ENCODE data around the gene FAM3A. TPM values are rescaled to one million over a fixed set of nuclear protein-coding genes. Genes with fewer than 3 reads are reported as not detected.

Gene FAM3A
- total RNA-seq, 1 donor, result 24.6 TPM

- TF ChIP-seq, protein P1, sequence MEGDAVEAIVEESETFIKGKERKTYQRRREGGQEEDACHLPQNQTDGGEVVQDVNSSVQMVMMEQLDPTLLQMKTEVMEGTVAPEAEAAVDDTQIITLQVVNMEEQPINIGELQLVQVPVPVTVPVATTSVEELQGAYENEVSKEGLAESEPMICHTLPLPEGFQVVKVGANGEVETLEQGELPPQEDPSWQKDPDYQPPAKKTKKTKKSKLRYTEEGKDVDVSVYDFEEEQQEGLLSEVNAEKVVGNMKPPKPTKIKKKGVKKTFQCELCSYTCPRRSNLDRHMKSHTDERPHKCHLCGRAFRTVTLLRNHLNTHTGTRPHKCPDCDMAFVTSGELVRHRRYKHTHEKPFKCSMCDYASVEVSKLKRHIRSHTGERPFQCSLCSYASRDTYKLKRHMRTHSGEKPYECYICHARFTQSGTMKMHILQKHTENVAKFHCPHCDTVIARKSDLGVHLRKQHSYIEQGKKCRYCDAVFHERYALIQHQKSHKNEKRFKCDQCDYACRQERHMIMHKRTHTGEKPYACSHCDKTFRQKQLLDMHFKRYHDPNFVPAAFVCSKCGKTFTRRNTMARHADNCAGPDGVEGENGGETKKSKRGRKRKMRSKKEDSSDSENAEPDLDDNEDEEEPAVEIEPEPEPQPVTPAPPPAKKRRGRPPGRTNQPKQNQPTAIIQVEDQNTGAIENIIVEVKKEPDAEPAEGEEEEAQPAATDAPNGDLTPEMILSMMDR (IDR thresholded peaks at IDR 0.05; ENCODE audit: insufficient read depth, low read depth, low read length), result no peak
- H3K4me3 ChIP-seq (ENCODE audit: low read depth, low read length), result no peak overlapping the region
- DNase-seq (ENCODE audit: low read depth), result no peak
Measured at GRCh38 chrX:154483325-154483724, 32.7 kb downstream of the FAM3A start.

DNA sequence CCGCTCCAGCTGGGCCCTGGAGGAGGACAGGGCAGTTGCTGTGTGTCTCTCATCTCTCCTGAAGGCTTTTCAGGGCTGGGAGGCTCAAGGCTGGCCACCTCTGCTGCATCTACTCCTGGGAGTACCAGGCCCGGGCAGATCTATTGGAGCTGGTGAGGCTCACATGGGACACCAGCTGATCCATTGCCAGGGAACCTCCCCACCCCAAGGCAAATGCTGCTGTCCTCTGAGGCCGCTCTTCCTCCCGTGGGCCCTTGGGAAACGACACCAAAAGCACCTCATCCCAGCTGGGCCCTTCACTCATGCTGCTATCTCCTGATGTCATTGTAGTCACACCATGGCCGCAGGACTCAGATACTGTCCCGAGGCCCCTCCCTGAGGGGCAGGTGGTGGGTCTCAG, 33.2 kb downstream of the FAM3A start:
- no peak for DNase-seq (ENCODE audit: low read depth)
- TF ChIP-seq, protein P1 (IDR thresholded peaks at IDR 0.05; ENCODE audit: insufficient read depth, low read depth, low read length), result no peak
- no peak overlapping the region for H3K4me3 ChIP-seq (ENCODE audit: low read depth, low read length)

- H3K4me3 ChIP-seq (ENCODE audit: low read depth, low read length), result no peak overlapping the region
- no peak for DNase-seq (ENCODE audit: low read depth)
- TF ChIP-seq, protein P1 (IDR thresholded peaks at IDR 0.05; ENCODE audit: insufficient read depth, low read depth, low read length), result no peak
Measured at GRCh38 chrX:154481911-154482601, 34.0 kb downstream of the FAM3A start.

GRCh38 chrX:154481195-154481594, 34.8 kb downstream of the FAM3A start:
- no peak for DNase-seq (ENCODE audit: low read depth)
- TF ChIP-seq, protein P1 (IDR thresholded peaks at IDR 0.05; ENCODE audit: insufficient read depth, low read depth, low read length), result no peak

GRCh38 chrX:154478728-154479622, 37.1 kb downstream of the FAM3A start, which contains the start of gene LAGE3:
Gene LAGE3 (minus strand): TSS chrX:154479281. CDS start chrX:154478915, 366 bp downstream.
- TF ChIP-seq, protein P1 (IDR thresholded peaks at IDR 0.05; ENCODE audit: insufficient read depth, low read depth, low read length), result no peak
- DNase-seq (ENCODE audit: low read depth), result peak; percentile 94
- peak within 1 kb of the TSS; percentile 63 for H3K4me3 ChIP-seq (ENCODE audit: low read depth, low read length)

More at GRCh38 chrX:154481195-154481594, 34.8 kb downstream of the FAM3A start:
- no peak overlapping the region for H3K4me3 ChIP-seq (ENCODE audit: low read depth, low read length)

DNA sequence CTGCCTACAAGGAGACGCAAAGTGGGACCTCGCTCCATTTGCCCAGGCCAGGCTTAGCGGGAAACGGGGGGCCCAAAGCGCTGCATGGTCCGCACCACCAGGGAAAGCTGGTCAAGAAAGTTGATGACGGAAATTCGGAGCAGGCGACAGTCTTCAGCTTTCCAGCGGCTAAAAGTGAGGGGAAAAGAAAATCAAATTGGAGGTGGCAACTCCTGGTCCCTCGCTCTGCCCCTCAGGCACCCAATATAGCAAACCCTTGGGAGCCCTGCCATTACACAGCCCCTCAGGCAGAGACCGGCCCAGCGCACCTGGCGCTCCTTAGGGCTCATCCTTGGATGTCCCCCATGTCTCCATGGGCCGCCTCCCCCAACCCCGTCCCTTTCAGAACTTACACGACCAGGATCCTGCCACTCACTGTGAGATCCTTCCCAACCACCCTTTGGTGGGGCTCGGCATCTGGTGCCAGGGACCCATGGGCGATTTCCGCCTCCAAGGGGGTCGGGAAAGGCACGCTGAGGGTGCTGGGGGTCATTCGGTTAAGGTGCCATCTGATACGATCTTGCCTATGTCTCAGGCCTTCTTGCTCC, 38.0 kb downstream of the FAM3A start:
- no peak for DNase-seq (ENCODE audit: low read depth)
- H3K4me3 ChIP-seq (ENCODE audit: low read depth, low read length), result peak overlapping the region; percentile 63
- TF ChIP-seq, protein P1 (IDR thresholded peaks at IDR 0.05; ENCODE audit: insufficient read depth, low read depth, low read length), result no peak

Data from fibroblast of villous mesenchyme (primary cell).